SK-N-MC (cell line): ENCODE measurements around the gene ZNF436.
"Not testable (repeated sequence)": the region's sequence is repeated elsewhere in the genome, so short reads cannot be mapped to it uniquely, and the experiment has no call there.

Experiments
- DNase-seq: peaks from one replicate; pipeline ENCODE4 v3.0.0-alpha.2; 2011; ENCODE audit warnings: low read depth, low spot score
- H3K27ac ChIP-seq: fragments of 200-600 bp; sonication (generic); 2 replicates; pipeline ENCODE4 v1.5.1; 2016; ENCODE audit warnings: mixed run types
- H3K36me3 ChIP-seq: fragments of 200-600 bp; sonication (generic); 2 replicates; pipeline ENCODE4 v1.6.1; 2017; ENCODE audit warnings: antibody characterized with exemption, low read length, mixed read lengths; ENCODE audit not compliant: insufficient read depth
- H3K4me3 ChIP-seq: fragments of 200-600 bp; sonication (generic); 2 replicates; pipeline ENCODE4 v1.5.1; 2016
- H3K9ac ChIP-seq: fragments of 200-600 bp; sonication (generic); 2 replicates; pipeline ENCODE4 v1.8.0; 2017; ENCODE audit warnings: mixed run types, mixed read lengths; ENCODE audit not compliant: insufficient read length
- H3K9me3 ChIP-seq: fragments of 200-600 bp; sonication (generic); 2 replicates; pipeline ENCODE4 v1.6.1; 2017; ENCODE audit warnings: low read depth, mild to moderate bottlenecking, antibody characterized with exemption, low read length, moderate library complexity, mixed read lengths
- EZH2 ChIP-seq: fragments of 200-600 bp; sonication (generic); IDR thresholded peaks from one replicate; pipeline ENCODE4 v1.6.1; 2017; ENCODE audit warnings: antibody characterized with exemption
- FOXP2 ChIP-seq: optimal IDR thresholded peaks from 2 replicates; pipeline ENCODE3; 2011; ENCODE audit warnings: mild to moderate bottlenecking, moderate library complexity; ENCODE audit not compliant: insufficient read depth; ENCODE audit errors: extremely low read length, control extremely low read depth
- POLR2AphosphoS5 ChIP-seq: IDR thresholded peaks from 2 replicates; pipeline ENCODE4 v1.6.1; 2012; ENCODE audit warnings: mild to moderate bottlenecking, low read depth, low read length, borderline replicate concordance

The ZNF436 gene

GRCh38 chr1:23385119-23385621 lies 15.5 kb upstream of the ZNF436 start:
- Histone ChIP-seq H3K27ac (no peak overlapping the region), H3K4me3 (no peak overlapping the region), H3K9ac (no peak overlapping the region), H3K36me3 (peaks cover 4% of the 10 kb centered on the region; the same call in 1 of the 2 replicates), H3K9me3 (no peaks in the 10 kb centered on the region)
- no peak for DNase-seq
- TF ChIP-seq EZH2 (no peak), POLR2AphosphoS5 (no peak), FOXP2 (no peak)

GRCh38 chr1:23384312-23385058 lies 14.8 kb upstream of the ZNF436 start:
- Histone ChIP-seq H3K9me3 (no peaks in the 10 kb centered on the region), H3K9ac (no peak overlapping the region), H3K27ac (no peak overlapping the region), H3K4me3 (no peak overlapping the region), H3K36me3 (peaks cover 4% of the 10 kb centered on the region; the same call in 1 of the 2 replicates)
- no peak for TF ChIP-seq POLR2AphosphoS5
- no peak for TF ChIP-seq FOXP2
- no peak for TF ChIP-seq EZH2
- no peak for DNase-seq

- TF ChIP-seq FOXP2 (no peak), POLR2AphosphoS5 (no peak), EZH2 (no peak)
- Histone ChIP-seq H3K9ac (no peak overlapping the region), H3K4me3 (no peak overlapping the region), H3K27ac (no peak overlapping the region), H3K9me3 (no peaks in the 10 kb centered on the region), H3K36me3 (peaks cover 4% of the 10 kb centered on the region; the same call in 1 of the 2 replicates)
- DNase-seq = no peak
Measured at GRCh38 chr1:23383577-23384311, 14.1 kb upstream of the ZNF436 start.

GRCh38 chr1:23381233-23381885 lies 11.7 kb upstream of the ZNF436 start:
- peaks cover 4% of the 10 kb centered on the region; the same call in 1 of the 2 replicates for H3K36me3 ChIP-seq
- H3K9ac ChIP-seq = no peak overlapping the region
- H3K9me3 ChIP-seq = no peaks in the 10 kb centered on the region
- H3K27ac ChIP-seq = no peak overlapping the region
- no peak for DNase-seq
- TF ChIP-seq EZH2 = no peak
- TF ChIP-seq POLR2AphosphoS5 = no peak
- TF ChIP-seq FOXP2 = no peak
- H3K4me3 ChIP-seq = no peak overlapping the region

GRCh38 chr1:23380719-23381118 lies 11.1 kb upstream of the ZNF436 start:
- Histone ChIP-seq H3K9ac (no peak overlapping the region), H3K27ac (no peak overlapping the region), H3K36me3 (peaks cover 4% of the 10 kb centered on the region; the same call in 1 of the 2 replicates)

GRCh38 chr1:23380236-23380635 lies 10.6 kb upstream of the ZNF436 start:
- H3K9me3 ChIP-seq, H3K36me3 ChIP-seq, H3K4me3 ChIP-seq, H3K9ac ChIP-seq, DNase-seq, H3K27ac ChIP-seq: not testable (repeated sequence)

More at GRCh38 chr1:23380719-23381118, 11.1 kb upstream of the ZNF436 start:
- no peak for DNase-seq
- TF ChIP-seq FOXP2 = no peak
- no peak for TF ChIP-seq POLR2AphosphoS5
- TF ChIP-seq EZH2 = no peak
- Histone ChIP-seq H3K4me3 (no peak overlapping the region), H3K9me3 (no peaks in the 10 kb centered on the region)

- H3K27ac ChIP-seq = no peak overlapping the region
- no peak overlapping the region for H3K4me3 ChIP-seq
- H3K9ac ChIP-seq = no peak overlapping the region
- no peak for DNase-seq
- TF ChIP-seq EZH2 = no peak
- H3K9me3 ChIP-seq = no peaks in the 10 kb centered on the region
- H3K36me3 ChIP-seq = no peaks in the 10 kb centered on the region; the same call in 1 of the 2 replicates
Measured at GRCh38 chr1:23376890-23377811, 7.5 kb upstream of the ZNF436 start.

GRCh38 chr1:23374079-23374735 lies 4.6 kb upstream of the ZNF436 start:
- not testable (repeated sequence) for H3K36me3 ChIP-seq, H3K27ac ChIP-seq, H3K9ac ChIP-seq, H3K9me3 ChIP-seq, H3K4me3 ChIP-seq, DNase-seq
